RWPE2 (cell line): ENCODE data around the gene CRB1.

Experiments
- ATAC-seq: fragments of 200-7000 bp; cut with Tn5 transposase; 3 replicates; pipeline ENCODE4 v1.9.1; 2021; ENCODE audit warnings: low read depth
- DNase-seq: peaks from one replicate; pipeline ENCODE4 v3.0.0-alpha.2; 2020; ENCODE audit warnings: low spot score
- H3K27ac ChIP-seq: fragments of 450-650 bp; 2 replicates; pipeline ENCODE4 v1.5.1; 2017; ENCODE audit warnings: mild to moderate bottlenecking; ENCODE audit not compliant: poor library complexity, severe bottlenecking
- H3K27me3 ChIP-seq: fragments of 250-450 bp; sonication (Bioruptor Pico); 2 replicates; pipeline ENCODE4 v1.5.1; 2021; ENCODE audit warnings: mild to moderate bottlenecking, moderate library complexity; ENCODE audit not compliant: insufficient read depth, poor library complexity, severe bottlenecking
- H3K36me3 ChIP-seq: fragments of 250-450 bp; sonication (Bioruptor Pico); 2 replicates; pipeline ENCODE4 v1.5.1; 2020; ENCODE audit warnings: low read depth, mild to moderate bottlenecking, moderate library complexity
- H3K4me1 ChIP-seq: fragments of 250-450 bp; sonication (Bioruptor Pico); 2 replicates; pipeline ENCODE4 v1.5.1; 2021; ENCODE audit warnings: mild to moderate bottlenecking, moderate library complexity; ENCODE audit not compliant: insufficient read depth, poor library complexity, severe bottlenecking
- H3K4me3 ChIP-seq: fragments of 250-450 bp; sonication (Bioruptor Pico); 2 replicates; pipeline ENCODE4 v1.5.1; 2021; ENCODE audit warnings: mild to moderate bottlenecking, moderate library complexity; ENCODE audit not compliant: severe bottlenecking
- H3K9me3 ChIP-seq: fragments of 250-450 bp; sonication (Bioruptor Pico); 2 replicates; pipeline ENCODE4 v1.5.1; 2021; ENCODE audit warnings: mild to moderate bottlenecking, moderate library complexity; ENCODE audit not compliant: severe bottlenecking
- CTCF ChIP-seq: fragments of 450-650 bp; IDR thresholded peaks from one replicate; pipeline ENCODE4 v1.5.1; 2017; ENCODE audit warnings: mild to moderate bottlenecking, moderate library complexity; ENCODE audit not compliant: poor library complexity, severe bottlenecking

The CRB1 gene

GRCh38 chr1:197394831-197395608 is 127.0 kb downstream of the CRB1 start:
- TF ChIP-seq CTCF: no peak
- no peaks in the 10 kb centered on the region for H3K27me3 ChIP-seq
- no peaks in the 10 kb centered on the region for H3K36me3 ChIP-seq
- DNase-seq (no peak), ATAC-seq (no peak)
- H3K4me1 ChIP-seq: no peaks in the 10 kb centered on the region
- no peak overlapping the region for H3K27ac ChIP-seq
- no peaks in the 10 kb centered on the region for H3K9me3 ChIP-seq
- H3K4me3 ChIP-seq: no peak overlapping the region

GRCh38 chr1:197397895-197398294 is 129.8 kb downstream of the CRB1 start:
- Histone ChIP-seq H3K4me3 (no peak overlapping the region), H3K36me3 (no peaks in the 10 kb centered on the region), H3K27me3 (no peaks in the 10 kb centered on the region), H3K4me1 (no peaks in the 10 kb centered on the region), H3K27ac (no peak overlapping the region), H3K9me3 (no peaks in the 10 kb centered on the region)
- no peak for TF ChIP-seq CTCF
- no peak for ATAC-seq
- no peak for DNase-seq

- peak; percentile 49; the same call in 2 of the 3 replicates for ATAC-seq
- Histone ChIP-seq H3K4me1 (no peaks in the 10 kb centered on the region), H3K4me3 (no peak overlapping the region), H3K27ac (no peak overlapping the region), H3K36me3 (no peaks in the 10 kb centered on the region), H3K9me3 (no peaks in the 10 kb centered on the region), H3K27me3 (no peaks in the 10 kb centered on the region)
- peak; percentile 82 for TF ChIP-seq CTCF
- no peak for DNase-seq
Measured at GRCh38 chr1:197399755-197400521, 131.9 kb downstream of the CRB1 start.

- H3K4me1 ChIP-seq: no peaks in the 10 kb centered on the region
- H3K27ac ChIP-seq: no peak overlapping the region
- TF ChIP-seq CTCF: no peak
- H3K36me3 ChIP-seq: no peaks in the 10 kb centered on the region
- H3K9me3 ChIP-seq: no peaks in the 10 kb centered on the region
- ATAC-seq: no peak
- no peak overlapping the region for H3K4me3 ChIP-seq
- no peaks in the 10 kb centered on the region for H3K27me3 ChIP-seq
- DNase-seq: no peak
Measured at GRCh38 chr1:197400522-197400902, 132.5 kb downstream of the CRB1 start.
